ENCODE data around the gene MALT1. TPM values are rescaled to one million over a fixed set of nuclear protein-coding genes. Genes with fewer than 3 reads are reported as not detected.

The MALT1 gene
- polyA plus RNA-seq, 1 donor from 2014 or later = 40.5 TPM

DNA sequence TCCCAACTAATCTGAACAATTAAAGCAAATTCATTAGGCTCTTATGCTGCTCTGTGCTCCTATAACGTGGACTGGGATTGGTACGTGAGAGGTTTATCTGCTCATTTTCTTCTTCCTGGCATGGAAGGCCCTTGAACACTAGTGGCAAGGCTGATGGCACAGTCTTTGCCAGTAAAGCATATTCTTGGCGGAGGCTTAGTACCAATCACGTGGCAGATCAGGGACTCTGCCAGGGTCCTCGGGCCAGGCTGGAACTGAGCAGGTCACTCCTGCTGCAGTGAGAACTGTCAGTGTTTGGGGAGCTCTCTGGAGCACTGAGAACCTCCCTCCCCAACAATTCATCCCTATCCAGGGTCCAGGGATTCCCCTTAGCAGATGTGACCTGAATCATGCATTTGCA is 38.7 kb upstream of the MALT1 start:
- no peaks in the 10 kb centered on the region for H3K79me2 ChIP-seq (replicated peaks; ENCODE audit: insufficient read depth, low read length)
- H3K36me3 ChIP-seq (ENCODE audit: insufficient read depth, low read length) = no peaks in the 10 kb centered on the region
- no peak overlapping the region for H3K27ac ChIP-seq (ENCODE audit: low read length)
- no peaks in the 10 kb centered on the region for H3F3A ChIP-seq (ENCODE audit: insufficient read depth, low read length, poor library complexity, severe bottlenecking)
- no peaks in the 10 kb centered on the region for H3K9me3 ChIP-seq (ENCODE audit: low read length)
- no peaks in the 10 kb centered on the region for H3K27me3 ChIP-seq (ENCODE audit: insufficient read depth, low read depth, low read length)
- no peak overlapping the region for H3K4me2 ChIP-seq (ENCODE audit: low read length)
- no peak for TF ChIP-seq SMC3 (conservative IDR thresholded peaks at IDR 0.05; ENCODE audit: poor library complexity)
- no peak for TF ChIP-seq EZH2 (IDR thresholded peaks at IDR 0.05; ENCODE audit: borderline replicate concordance, insufficient read depth, low read length, poor library complexity, severe bottlenecking)
- TF ChIP-seq POLR2AphosphoS5 (IDR thresholded peaks at IDR 0.05) = no peak
- no peak for TF ChIP-seq CTCF (IDR thresholded peaks at IDR 0.05; ENCODE audit: poor library complexity, severe bottlenecking)
- no peak for TF ChIP-seq REST (IDR thresholded peaks at IDR 0.05; ENCODE audit: borderline replicate concordance)
- no peak for TF ChIP-seq MXI1 (conservative IDR thresholded peaks at IDR 0.05; ENCODE audit: poor library complexity, severe bottlenecking)
- no peak for TF ChIP-seq TAF1 (IDR thresholded peaks at IDR 0.05; ENCODE audit: low read depth)
- TF ChIP-seq EP300 (conservative IDR thresholded peaks at IDR 0.05; ENCODE audit: poor library complexity, severe bottlenecking) = no peak
- no peak for TF ChIP-seq RAD21 (conservative IDR thresholded peaks at IDR 0.05)
- H2AFZ ChIP-seq (ENCODE audit: low read depth, low read length) = no peak overlapping the region
- H4K20me1 ChIP-seq (ENCODE audit: insufficient read depth) = no peaks in the 10 kb centered on the region
- no peak overlapping the region for H3K4me3 ChIP-seq (ENCODE audit: low read length)
- no peak overlapping the region for H3K9ac ChIP-seq (ENCODE audit: low read length)
- H3K9me2 ChIP-seq (ENCODE audit: insufficient read depth, low read length) = no peaks in the 10 kb centered on the region

GRCh38 chr18:58633874-58634273 is 37.4 kb upstream of the MALT1 start:
- Histone ChIP-seq H2AFZ (ENCODE audit: low read depth, low read length) (no peak overlapping the region), H3K9me2 (ENCODE audit: insufficient read depth, low read length) (no peaks in the 10 kb centered on the region)

More at GRCh38 chr18:58633874-58634273, 37.4 kb upstream of the MALT1 start:
- H3K36me3 ChIP-seq (ENCODE audit: insufficient read depth, low read length) = no peaks in the 10 kb centered on the region
- TF ChIP-seq RAD21 (conservative IDR thresholded peaks at IDR 0.05) = no peak
- no peak for TF ChIP-seq EZH2 (IDR thresholded peaks at IDR 0.05; ENCODE audit: borderline replicate concordance, insufficient read depth, low read length, poor library complexity, severe bottlenecking)
- TF ChIP-seq SMC3 (conservative IDR thresholded peaks at IDR 0.05; ENCODE audit: poor library complexity) = no peak
- TF ChIP-seq TAF1 (IDR thresholded peaks at IDR 0.05; ENCODE audit: low read depth) = no peak
- no peak for TF ChIP-seq POLR2AphosphoS5 (IDR thresholded peaks at IDR 0.05)
- TF ChIP-seq MXI1 (conservative IDR thresholded peaks at IDR 0.05; ENCODE audit: poor library complexity, severe bottlenecking) = no peak
- no peak for TF ChIP-seq EP300 (conservative IDR thresholded peaks at IDR 0.05; ENCODE audit: poor library complexity, severe bottlenecking)
- TF ChIP-seq CTCF (IDR thresholded peaks at IDR 0.05; ENCODE audit: poor library complexity, severe bottlenecking) = no peak
- no peak for TF ChIP-seq REST (IDR thresholded peaks at IDR 0.05; ENCODE audit: borderline replicate concordance)
- H3K27ac ChIP-seq (ENCODE audit: low read length) = no peak overlapping the region
- H3K9me3 ChIP-seq (ENCODE audit: low read length) = no peaks in the 10 kb centered on the region
- H3K27me3 ChIP-seq (ENCODE audit: insufficient read depth, low read depth, low read length) = no peaks in the 10 kb centered on the region
- no peak overlapping the region for H3K9ac ChIP-seq (ENCODE audit: low read length)
- no peak overlapping the region for H3K4me3 ChIP-seq (ENCODE audit: low read length)
- no peaks in the 10 kb centered on the region for H4K20me1 ChIP-seq (ENCODE audit: insufficient read depth)
- H3K79me2 ChIP-seq (replicated peaks; ENCODE audit: insufficient read depth, low read length) = no peaks in the 10 kb centered on the region
- H3F3A ChIP-seq (ENCODE audit: insufficient read depth, low read length, poor library complexity, severe bottlenecking) = no peaks in the 10 kb centered on the region
- no peak overlapping the region for H3K4me2 ChIP-seq (ENCODE audit: low read length)
